Esophagus squamous epithelium (tissue), 4 donors: ENCODE measurements around the gene LILRA1.

Experiments used
- CTCF ChIP-seq, 6 experiments: fragments of 450-650 bp in 4 of 6; fragments of 200-600 bp in 2 of 6; sonication (generic) in 2 of 6; IDR thresholded peaks; one replicate each; pipeline ENCODE4 v1.5.1; 2016 to 2019; ENCODE audit warnings: antibody characterized with exemption in 6 of 6, mild to moderate bottlenecking in 4 of 6, moderate library complexity in 4 of 6
- POLR2A ChIP-seq, 4 donors: fragments of 450-650 bp; IDR thresholded peaks; one replicate each; pipeline ENCODE4 v1.6.1; 2017; ENCODE audit warnings: antibody characterized with exemption in 4 of 4, mild to moderate bottlenecking in 4 of 4, moderate library complexity in 3 of 4

GRCh38 chr19:54630782-54631181 lies 37.4 kb downstream of the LILRA1 start:
- TF ChIP-seq CTCF (IDR thresholded peaks at IDR 0.05): no peak
- TF ChIP-seq POLR2A (IDR thresholded peaks at IDR 0.05): no peak
